HG03280 (cell line): Measurements from ENCODE around the gene PLEKHJ1.
A peak's percentile ranks its signal among the peaks of the same experiment; 100 is the strongest.

ENCODE experiments used
- ATAC-seq: cut with Tn5 transposase; IDR thresholded peaks from one replicate; pipeline ENCODE4 v1.9.1; 2021; ENCODE audit warnings: mild to moderate bottlenecking, moderate library complexity; ENCODE audit not compliant: unreplicated experiment

The PLEKHJ1 gene

GRCh38 chr19:2270157-2270422 lies 34.0 kb upstream of the PLEKHJ1 start:
- no peak for ATAC-seq

GRCh38 chr19:2269244-2270156 lies 33.4 kb upstream of the PLEKHJ1 start:
- ATAC-seq: peak; percentile 62

GRCh38 chr19:2268861-2269243 lies 32.7 kb upstream of the PLEKHJ1 start:
- ATAC-seq: no peak

GRCh38 chr19:2268480-2268830 lies 32.3 kb upstream of the PLEKHJ1 start:
- ATAC-seq: no peak

GRCh38 chr19:2266183-2266993 lies 30.3 kb upstream of the PLEKHJ1 start:
- ATAC-seq: no peak

- no peak for ATAC-seq
Measured at GRCh38 chr19:2261438-2262172, 25.5 kb upstream of the PLEKHJ1 start.

- ATAC-seq: no peak
Measured at GRCh38 chr19:2260341-2260805, 24.2 kb upstream of the PLEKHJ1 start.

- no peak for ATAC-seq
Measured at GRCh38 chr19:2259336-2259735, 23.2 kb upstream of the PLEKHJ1 start.

GRCh38 chr19:2255982-2256685 lies 20.0 kb upstream of the PLEKHJ1 start, which contains the start of gene JSRP1:
TSS of gene JSRP1 (minus strand) at chr19:2256417. CDS start at chr19:2255314, 1,103 bp downstream.
- no peak for ATAC-seq

- no peak for ATAC-seq
Measured at GRCh38 chr19:2255112-2255845, 19.1 kb upstream of the PLEKHJ1 start.

GRCh38 chr19:2254064-2254872 lies 18.1 kb upstream of the PLEKHJ1 start:
- no peak for ATAC-seq

- ATAC-seq: no peak
Measured at GRCh38 chr19:2253106-2254063, 17.3 kb upstream of the PLEKHJ1 start.

GRCh38 chr19:2252797-2253105 lies 16.6 kb upstream of the PLEKHJ1 start:
- ATAC-seq: no peak

- ATAC-seq: no peak
Measured at GRCh38 chr19:2252055-2252796, 16.1 kb upstream of the PLEKHJ1 start.

GRCh38 chr19:2251106-2252054 lies 15.3 kb upstream of the PLEKHJ1 start:
- ATAC-seq: no peak

- ATAC-seq: no peak
Measured at GRCh38 chr19:2250766-2251105, 14.6 kb upstream of the PLEKHJ1 start.
